AG09319 (cell line): ENCODE measurements around the gene ME1.
A peak's percentile ranks its signal among the peaks of the same experiment; 100 is the strongest.

Experiments used
- DNase-seq: peaks from one replicate; pipeline ENCODE4 v3.0.0-alpha.2; 2010; ENCODE audit warnings: low read depth; ENCODE audit errors: extremely low read depth
- CTCF ChIP-seq: IDR thresholded peaks from 2 replicates; pipeline ENCODE4 v1.5.1; 2011; ENCODE audit warnings: low read depth, mild to moderate bottlenecking, inconsistent platforms, low read length, moderate library complexity

ME1 gene

GRCh38 chr6:83190626-83191025, 240.2 kb downstream of the ME1 start:
- DNase-seq: no peak

GRCh38 chr6:83188501-83188900, 242.3 kb downstream of the ME1 start:
- DNase-seq: no peak
- TF ChIP-seq CTCF: no peak

More at GRCh38 chr6:83190626-83191025, 240.2 kb downstream of the ME1 start:
- TF ChIP-seq CTCF: no peak

- TF ChIP-seq CTCF: no peak
- no peak for DNase-seq
Observed at GRCh38 chr6:83185096-83185495, 245.8 kb downstream of the ME1 start.

GRCh38 chr6:83183082-83183828, 247.6 kb downstream of the ME1 start:
- TF ChIP-seq CTCF: no peak
- peak; percentile 54 for DNase-seq

GRCh38 chr6:83182114-83182513, 248.7 kb downstream of the ME1 start:
- DNase-seq: no peak
- no peak for TF ChIP-seq CTCF

- no peak for TF ChIP-seq CTCF
Observed at GRCh38 chr6:83180426-83180950, 250.4 kb downstream of the ME1 start.

GRCh38 chr6:83176246-83176645, 254.6 kb downstream of the ME1 start:
- TF ChIP-seq CTCF: no peak
- no peak for DNase-seq

More at GRCh38 chr6:83180426-83180950, 250.4 kb downstream of the ME1 start:
- DNase-seq: no peak
